ENCODE results near the gene INHA. TPM values are rescaled to one million over a fixed set of nuclear protein-coding genes. Genes with fewer than 3 reads are reported as not detected.
A peak's percentile ranks its signal among the peaks of the same experiment; 100 is the strongest.

Gene INHA
- total and polyA plus RNA-seq, 4 donors, result 0.47 to 0.98 (median 0.58) TPM; not detected in 1

DNA sequence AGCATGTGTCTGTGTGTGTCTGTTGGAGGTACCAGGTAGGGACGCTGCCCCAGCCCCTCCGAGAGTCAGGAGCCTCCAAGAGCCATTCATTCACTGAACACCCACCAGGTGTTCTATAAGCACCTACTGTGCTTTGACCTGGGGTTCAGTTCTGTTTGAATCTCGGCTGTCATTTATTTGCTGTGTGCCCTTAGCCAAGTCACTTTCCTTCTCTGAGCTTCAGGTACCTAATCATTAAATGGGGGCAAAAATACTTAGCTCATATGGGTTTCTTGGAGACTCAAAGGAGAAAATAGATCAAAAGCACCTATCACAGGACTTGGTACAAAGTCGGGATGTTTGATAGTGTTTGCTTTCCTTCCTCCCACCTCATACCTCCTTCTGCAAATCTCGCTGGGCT is 44.6 kb upstream of the INHA start:
- 55 to 64% methylated on average over 5 of the region's 5 CpGs for WGBS, 2 donors
- H3K27me3 ChIP-seq (ENCODE audit: control insufficient read depth in 3 of 3, insufficient read depth in 3 of 3, low read length in 2 of 3), result peaks cover 0 to 59% (median 35%) of the 10 kb centered on the region in 3 donors

GRCh38 chr2:219530048-219530963 is 41.8 kb upstream of the INHA start:
- Histone ChIP-seq H3K4me3 (no peak overlapping the region), H3K9ac (ENCODE audit: insufficient read depth in 1 of 2, low read length in 2 of 2) (no peak overlapping the region), H3K27me3 (ENCODE audit: control insufficient read depth in 3 of 3, insufficient read depth in 3 of 3, low read length in 2 of 3) (peaks cover 0 to 43% (median 22%) of the 10 kb centered on the region in 3 donors), H3K36me3 (ENCODE audit: control insufficient read depth in 4 of 4, insufficient read depth in 4 of 4, low read length in 4 of 4) (no peaks in the 10 kb centered on the region), H3K4me1 (ENCODE audit: control insufficient read depth in 5 of 5, insufficient read depth in 5 of 5, low read length in 5 of 5) (peaks cover 0 to 25% (median 0%) of the 10 kb centered on the region in 5 donors), H3K9me3 (ENCODE audit: control insufficient read depth in 4 of 4, insufficient read depth in 3 of 4, low read length in 3 of 4) (no peaks in the 10 kb centered on the region), H3K27ac (ENCODE audit: low read depth in 1 of 2, low read length in 1 of 2) (no peak overlapping the region)
- ATAC-seq (ENCODE audit: insufficient read depth, low FRiP score) (peak; percentile 93), DNase-seq (peak; percentile 89 to 93 (median 92))
- WGBS, 2 donors, result 15% methylated on average over 21 of the region's 21 CpGs
- TF ChIP-seq, protein P1, sequence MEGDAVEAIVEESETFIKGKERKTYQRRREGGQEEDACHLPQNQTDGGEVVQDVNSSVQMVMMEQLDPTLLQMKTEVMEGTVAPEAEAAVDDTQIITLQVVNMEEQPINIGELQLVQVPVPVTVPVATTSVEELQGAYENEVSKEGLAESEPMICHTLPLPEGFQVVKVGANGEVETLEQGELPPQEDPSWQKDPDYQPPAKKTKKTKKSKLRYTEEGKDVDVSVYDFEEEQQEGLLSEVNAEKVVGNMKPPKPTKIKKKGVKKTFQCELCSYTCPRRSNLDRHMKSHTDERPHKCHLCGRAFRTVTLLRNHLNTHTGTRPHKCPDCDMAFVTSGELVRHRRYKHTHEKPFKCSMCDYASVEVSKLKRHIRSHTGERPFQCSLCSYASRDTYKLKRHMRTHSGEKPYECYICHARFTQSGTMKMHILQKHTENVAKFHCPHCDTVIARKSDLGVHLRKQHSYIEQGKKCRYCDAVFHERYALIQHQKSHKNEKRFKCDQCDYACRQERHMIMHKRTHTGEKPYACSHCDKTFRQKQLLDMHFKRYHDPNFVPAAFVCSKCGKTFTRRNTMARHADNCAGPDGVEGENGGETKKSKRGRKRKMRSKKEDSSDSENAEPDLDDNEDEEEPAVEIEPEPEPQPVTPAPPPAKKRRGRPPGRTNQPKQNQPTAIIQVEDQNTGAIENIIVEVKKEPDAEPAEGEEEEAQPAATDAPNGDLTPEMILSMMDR (IDR thresholded peaks at IDR 0.05; ENCODE audit: control extremely low read depth, extremely low read depth), result peak; percentile 96

More for the DNA sequence above, 44.6 kb upstream of the INHA start:
- H3K27ac ChIP-seq (ENCODE audit: low read depth in 1 of 2, low read length in 1 of 2), result no peak overlapping the region
- H3K9me3 ChIP-seq (ENCODE audit: control insufficient read depth in 4 of 4, insufficient read depth in 3 of 4, low read length in 3 of 4), result peaks cover 0 to 2% (median 0%) of the 10 kb centered on the region in 4 donors
- H3K4me3 ChIP-seq, result no peak overlapping the region
- TF ChIP-seq, protein P1 (IDR thresholded peaks at IDR 0.05; ENCODE audit: control extremely low read depth, extremely low read depth), result no peak
- H3K36me3 ChIP-seq (ENCODE audit: control insufficient read depth in 4 of 4, insufficient read depth in 4 of 4, low read length in 4 of 4), result no peaks in the 10 kb centered on the region
- DNase-seq (no peak), ATAC-seq (ENCODE audit: insufficient read depth, low FRiP score) (no peak)
- no peak overlapping the region for H3K9ac ChIP-seq (ENCODE audit: insufficient read depth in 1 of 2, low read length in 2 of 2)
- peaks cover 0 to 33% (median 0%) of the 10 kb centered on the region in 5 donors for H3K4me1 ChIP-seq (ENCODE audit: control insufficient read depth in 5 of 5, insufficient read depth in 5 of 5, low read length in 5 of 5)

DNA sequence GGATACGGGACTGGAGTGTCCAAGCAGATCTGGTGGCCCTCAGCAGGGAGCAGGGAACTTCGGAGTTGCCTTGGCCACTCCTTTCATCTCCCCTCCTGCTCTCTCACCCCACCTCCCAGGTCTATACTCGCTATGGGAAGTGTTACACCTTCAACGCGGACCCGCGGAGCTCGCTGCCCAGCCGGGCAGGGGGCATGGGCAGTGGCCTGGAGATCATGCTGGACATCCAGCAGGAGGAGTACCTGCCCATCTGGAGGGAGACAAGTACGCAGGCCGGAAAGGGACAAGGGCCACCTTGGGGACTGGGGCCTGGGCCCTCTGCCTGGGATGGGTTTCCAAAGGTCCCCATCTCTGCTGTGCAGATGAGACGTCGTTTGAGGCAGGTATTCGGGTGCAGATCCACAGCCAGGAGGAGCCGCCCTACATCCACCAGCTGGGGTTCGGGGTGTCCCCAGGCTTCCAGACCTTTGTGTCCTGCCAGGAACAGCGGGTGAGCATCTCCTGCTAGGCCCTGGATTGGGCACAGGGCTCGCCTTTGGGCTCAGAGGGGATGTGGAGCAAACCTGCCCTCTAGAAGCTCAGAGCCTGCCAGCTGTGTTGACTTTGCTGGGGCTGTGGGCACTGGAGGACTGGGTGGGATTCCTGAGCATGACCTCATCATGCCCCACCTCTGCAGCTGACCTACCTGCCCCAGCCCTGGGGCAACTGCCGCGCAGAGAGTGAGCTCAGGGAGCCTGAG is 40.3 kb upstream of the INHA start:
- no peaks in the 10 kb centered on the region for H3K9me3 ChIP-seq (ENCODE audit: control insufficient read depth in 4 of 4, insufficient read depth in 3 of 4, low read length in 3 of 4)
- H3K36me3 ChIP-seq (ENCODE audit: control insufficient read depth in 4 of 4, insufficient read depth in 4 of 4, low read length in 4 of 4), result no peaks in the 10 kb centered on the region
- H3K27ac ChIP-seq (ENCODE audit: low read depth in 1 of 2, low read length in 1 of 2), result no peak overlapping the region
- H3K4me3 ChIP-seq, result no peak overlapping the region
- H3K27me3 ChIP-seq (ENCODE audit: control insufficient read depth in 3 of 3, insufficient read depth in 3 of 3, low read length in 2 of 3), result peaks cover 0 to 32% (median 22%) of the 10 kb centered on the region in 3 donors
- 69 to 79% methylated on average over 20 of the region's 20 CpGs for WGBS, 2 donors
- ATAC-seq (ENCODE audit: insufficient read depth, low FRiP score) (no peak), DNase-seq (no peak)
- TF ChIP-seq, protein P1 (IDR thresholded peaks at IDR 0.05; ENCODE audit: control extremely low read depth, extremely low read depth), result no peak
- H3K4me1 ChIP-seq (ENCODE audit: control insufficient read depth in 5 of 5, insufficient read depth in 5 of 5, low read length in 5 of 5), result peaks cover 0 to 12% (median 0%) of the 10 kb centered on the region in 5 donors
- no peak overlapping the region for H3K9ac ChIP-seq (ENCODE audit: insufficient read depth in 1 of 2, low read length in 2 of 2)
